T-cell (primary cell): ENCODE results near the gene RPL36A. TPM values are rescaled to one million over a fixed set of nuclear protein-coding genes. Genes with fewer than 3 reads are reported as not detected.
A peak's percentile ranks its signal among the peaks of the same experiment; 100 is the strongest.

Experiments
- ATAC-seq, 4 experiments: fragments of 200-7000 bp in 3 of 4; fragments of 150-1000 bp in 1 of 4; cut with Tn5 transposase; replicated peaks in 1 of 4; 1 replicate in 3 of 4; 2 replicates in 1 of 4; pipeline ENCODE4 v1.10.0; 2021; ENCODE audit warnings: moderate library complexity in 3 of 4, mild to moderate bottlenecking in 2 of 4, moderate number of reproducible peaks in 1 of 4
- CTCF ChIA-PET, 2 donors: fragments of 300-600 bp; sonication (Branson Sonifier 250); formaldehyde crosslinking; loops; one replicate each; lab custom pipeline; 2022; ENCODE audit warnings: antibody characterized with exemption in 2 of 2; lab: Charles Lee
- POLR2A ChIA-PET, 2 donors: fragments of 300-600 bp; sonication (Branson Sonifier 250); formaldehyde crosslinking; loops; one replicate each; lab custom pipeline; 2022; ENCODE audit warnings: antibody characterized with exemption in 2 of 2; lab: Charles Lee
- DNase-seq, 35 experiments: peaks; one replicate each; pipeline versions ENCODE4 v3.0.0 to v3.0.0-alpha.2; 2013 to 2023
- H3K27ac ChIP-seq: one replicate; pipeline ENCODE4 v1.5.1; 2013; ENCODE audit warnings: low read length
- H3K27me3 ChIP-seq, 2 experiments: replicated peaks in 1 of 2; 1 replicate in 1 of 2; 2 replicates in 1 of 2; pipeline versions ENCODE4 v1.6.1 to v1.7.0; 2013; ENCODE audit warnings: low read length in 1 of 2, mixed read lengths in 1 of 2; ENCODE audit not compliant: control insufficient read depth in 2 of 2, insufficient read depth in 2 of 2; ENCODE audit errors: extremely low read depth in 1 of 2
- H3K36me3 ChIP-seq, 2 donors: 1 replicate in 1 of 2; 2 replicates in 1 of 2; pipeline versions ENCODE4 v1.6.1 to v1.7.0; 2013; ENCODE audit warnings: low read length in 1 of 2; ENCODE audit not compliant: control insufficient read depth in 2 of 2, insufficient read depth in 1 of 2; ENCODE audit errors: extremely low read depth in 1 of 2
- H3K4me1 ChIP-seq, 2 experiments: 1 replicate in 1 of 2; 2 replicates in 1 of 2; pipeline versions ENCODE4 v1.6.1 to v1.7.0; 2013; ENCODE audit warnings: low read length in 2 of 2, mixed read lengths in 1 of 2; ENCODE audit not compliant: insufficient read depth in 2 of 2, control insufficient read depth in 1 of 2; ENCODE audit errors: extremely low read depth in 1 of 2
- H3K4me3 ChIP-seq, 2 donors: 1 replicate in 1 of 2; 2 replicates in 1 of 2; pipeline versions ENCODE4 v1.5.1 to v1.7.0; 2013; ENCODE audit warnings: mild to moderate bottlenecking in 2 of 2, low read length in 1 of 2, moderate library complexity in 1 of 2; ENCODE audit not compliant: control insufficient read depth in 1 of 2; ENCODE audit errors: extremely low read depth in 1 of 2
- H3K9me3 ChIP-seq: 2 replicates; pipeline ENCODE4 v1.7.0; 2013
- H3K27ac Mint-ChIP-seq, 2 donors: one replicate each; pipeline ENCODE4 v1.8.0; 2020 to 2021; ENCODE audit warnings: mild to moderate bottlenecking in 2 of 2, mixed read lengths in 2 of 2
- H3K27me3 Mint-ChIP-seq, 2 donors: one replicate each; pipeline ENCODE4 v1.8.0; 2021 to 2022; ENCODE audit warnings: mixed read lengths in 2 of 2
- H3K36me3 Mint-ChIP-seq: one replicate; pipeline ENCODE4 v1.8.0; 2021; ENCODE audit warnings: mixed read lengths
- H3K4me1 Mint-ChIP-seq, 3 donors: one replicate each; pipeline ENCODE4 v1.8.0; 2020 to 2022; ENCODE audit warnings: mixed read lengths in 3 of 3, mild to moderate bottlenecking in 1 of 3
- H3K4me3 Mint-ChIP-seq, 3 donors: one replicate each; pipeline ENCODE4 v1.8.0; 2020 to 2022; ENCODE audit warnings: mild to moderate bottlenecking in 3 of 3, mixed read lengths in 3 of 3, moderate library complexity in 3 of 3
- H3K9me3 Mint-ChIP-seq, 3 donors: one replicate each; pipeline ENCODE4 v1.8.0; 2020 to 2022; ENCODE audit warnings: mixed read lengths in 3 of 3
- WGBS: methylation state at CpG from one replicate; pipeline ENCODE4 v1.1.5; 2013; ENCODE audit warnings: missing lambda C conversion rate; ENCODE audit not compliant: insufficient coverage; 5-methylcytosine and 5-hydroxymethylcytosine counted together
- total RNA-seq, 35 experiments: library from RNA in 6 of 35; stranded (reverse) in 6 of 35; fragments of 120-200 nt in 1 of 35; gene quantifications; one replicate each; pipeline versions ENCODE4 v1.2.1 to v1.2.4 and lab custom pipeline; 2013 to 2026

RPL36A gene
- total RNA-seq, 5 donors from 2014 or later (not counting 1 experiment from before 2014, with no cell fraction given): 183 to 509 (median 431) TPM

GRCh38 chrX:101398694-101399093 lies 7.9 kb downstream of the RPL36A start:
- no peaks in the 10 kb centered on the region for H3K27me3 ChIP-seq
- CTCF ChIA-PET: no interaction called here
- no peaks in the 10 kb centered on the region for H3K9me3 ChIP-seq
- H3K27ac ChIP-seq: no peak overlapping the region
- no CpG with 5 or more reads among the region's 4 CpGs for whole genome bisulfite sequencing
- peaks cover 0 to 4% of the 10 kb centered on the region in 2 donors for H3K36me3 ChIP-seq
- Mint-ChIP-seq H3K9me3 (no peaks in the 10 kb centered on the region), H3K27ac (no peak overlapping the region), H3K4me3 (no peak overlapping the region), H3K36me3 (peaks cover 15% of the 10 kb centered on the region), H3K27me3 (peaks cover 0 to 5% of the 10 kb centered on the region in 2 donors), H3K4me1 (peaks cover 0 to 2% (median 1%) of the 10 kb centered on the region in 3 donors)
- ATAC-seq: no peak
- no peak for DNase-seq
- H3K4me1 ChIP-seq: no peaks in the 10 kb centered on the region
- no peak overlapping the region for H3K4me3 ChIP-seq
- POLR2A ChIA-PET: interaction anchor here in 1 of 2 donors (0.6 kb wide), 1 partner anchor 20 kb away, joined by 7 read pairs; no protein-coding TSS in a partner anchor

DNA sequence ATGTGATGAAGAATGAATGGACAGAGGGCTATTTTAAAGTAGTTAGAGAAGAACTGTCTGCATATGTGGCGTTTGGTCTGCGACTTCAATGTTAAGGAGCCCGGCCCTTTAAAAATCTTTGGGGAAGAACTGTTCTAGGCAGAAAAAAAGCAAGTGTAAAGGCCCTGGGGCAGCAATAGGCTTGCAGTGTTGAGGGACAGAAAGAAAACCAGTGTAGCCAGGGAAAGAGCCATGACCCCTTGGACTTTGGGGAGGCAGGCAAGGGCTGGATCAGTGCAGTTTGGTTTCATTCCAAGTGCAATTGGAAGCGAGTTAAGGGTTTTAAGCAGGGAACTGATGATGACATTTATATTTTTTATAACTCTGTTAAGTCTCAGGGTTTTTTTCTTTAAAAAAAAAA lies 9.0 kb downstream of the RPL36A start:
- peaks cover 0 to 5% of the 10 kb centered on the region in 2 donors for H3K27me3 Mint-ChIP-seq
- H3K9me3 Mint-ChIP-seq: no peaks in the 10 kb centered on the region
- DNase-seq (no peak), ATAC-seq (no peak)
- H3K9me3 ChIP-seq: no peaks in the 10 kb centered on the region
- CTCF ChIA-PET: interaction anchor here in 1 of 2 donors (0.6 kb wide), 1 partner anchor 53 kb away, joined by 3 read pairs; no protein-coding TSS in a partner anchor
- peaks cover 0 to 4% of the 10 kb centered on the region in 2 donors for H3K36me3 ChIP-seq
- no peak overlapping the region for H3K27ac ChIP-seq
- no CpG with 5 or more reads among the region's 4 CpGs for WGBS
- H3K4me3 ChIP-seq: no peak overlapping the region
- POLR2A ChIA-PET: no interaction called here
- H3K4me1 Mint-ChIP-seq: no peaks in the 10 kb centered on the region
- no peak overlapping the region for H3K4me3 Mint-ChIP-seq
- H3K27me3 ChIP-seq: no peaks in the 10 kb centered on the region
- H3K4me1 ChIP-seq: no peaks in the 10 kb centered on the region
- peaks cover 18% of the 10 kb centered on the region for H3K36me3 Mint-ChIP-seq
- H3K27ac Mint-ChIP-seq: no peak overlapping the region

- ChIA-PET CTCF (no interaction called here), POLR2A (interaction anchor here in 1 of 2 donors (0.6 kb wide), 1 partner anchor 747 kb away, joined by 3 read pairs; no protein-coding TSS in a partner anchor)
- Mint-ChIP-seq H3K4me3 (peak overlapping the region; percentile 77 to 97 (median 86)), H3K36me3 (peaks cover 14% of the 10 kb centered on the region), H3K27ac (peak overlapping the region; percentile 98 to 99), H3K27me3 (peaks cover 0 to 12% of the 10 kb centered on the region in 2 donors), H3K9me3 (no peaks in the 10 kb centered on the region), H3K4me1 (peaks cover 18 to 32% (median 31%) of the 10 kb centered on the region in 3 donors)
- DNase-seq (no peak), ATAC-seq (no peak)
- Histone ChIP-seq H3K27ac (peak overlapping the region; percentile 85), H3K4me3 (peak overlapping the region; percentile 64 to 77), H3K27me3 (no peaks in the 10 kb centered on the region), H3K9me3 (no peaks in the 10 kb centered on the region), H3K4me1 (peaks cover 15 to 18% of the 10 kb centered on the region in 2 experiments), H3K36me3 (peaks cover 0 to 5% of the 10 kb centered on the region in 2 donors)
- WGBS: no CpG with 5 or more reads among the region's 15 CpGs
Measured at GRCh38 chrX:101407167-101407747, 16.4 kb downstream of the RPL36A start.

DNA sequence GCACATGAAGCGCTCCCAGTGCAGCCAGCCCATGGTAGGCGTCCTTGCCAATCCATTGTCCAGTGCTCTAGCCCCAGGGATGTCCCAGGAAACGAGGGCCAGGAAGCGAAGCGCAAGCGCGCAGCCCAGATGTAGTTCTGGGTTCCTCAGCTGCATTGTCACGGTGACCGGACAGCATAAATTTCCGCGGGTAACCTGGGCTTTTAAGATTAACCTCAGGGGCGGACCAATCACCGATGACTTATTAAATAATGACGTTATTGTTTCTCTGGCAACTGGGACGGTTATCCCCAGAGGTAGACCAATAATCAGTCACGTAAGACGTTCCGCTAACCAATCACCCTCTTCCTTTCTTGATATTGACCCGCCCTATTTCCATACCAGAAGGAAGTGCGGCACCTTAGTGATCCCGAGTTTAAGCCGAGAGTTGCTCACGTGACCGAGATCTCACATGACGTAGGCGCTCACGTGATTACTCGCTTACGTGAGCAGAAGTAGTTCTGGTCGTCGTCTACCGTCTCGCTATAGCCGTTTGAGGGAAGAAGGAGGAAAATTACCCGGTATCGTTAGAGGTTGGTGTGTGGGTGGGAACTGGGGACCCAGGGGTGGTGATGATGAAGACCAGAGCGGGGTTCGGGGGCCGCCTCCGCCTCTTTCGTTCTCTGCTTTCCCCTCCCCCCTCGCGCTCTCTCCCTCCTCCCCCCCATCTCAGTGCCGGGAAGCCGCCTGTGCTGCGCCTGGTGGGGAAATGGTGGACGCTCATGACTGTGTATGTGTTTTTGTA lies 17.1 kb downstream of the RPL36A start, which contains the start of the genes GLA and HNRNPH2:
Gene GLA, minus strand, starts transcription at position 178 of the 784 bp plus-strand sequence. Its CDS starts 22 bp downstream, at position 156.
Gene HNRNPH2, plus strand, starts transcription at position 475 of the 784 bp plus-strand sequence. CDS start 3,767 bp downstream, outside the sequence.
- Histone ChIP-seq H3K27me3 (no peaks in the 10 kb centered on the region), H3K27ac (peak within 1 kb of the TSS; percentile 95), H3K4me1 (peaks cover 15 to 18% of the 10 kb centered on the region in 2 experiments), H3K4me3 (peak within 1 kb of the TSS; percentile 64 to 77), H3K9me3 (no peaks in the 10 kb centered on the region), H3K36me3 (peaks cover 0 to 12% of the 10 kb centered on the region in 2 donors)
- H3K27ac Mint-ChIP-seq: peak within 1 kb of the TSS; percentile 98 to 99
- H3K4me3 Mint-ChIP-seq: peak within 1 kb of the TSS; percentile 77 to 97 (median 86)
- DNase-seq (peak; percentile 60 to 96 (median 86)), ATAC-seq (peak; percentile 94 to 98 (median 97))
- H3K36me3 Mint-ChIP-seq: peaks cover 18% of the 10 kb centered on the region
- under 1% methylated on average over 21 of the region's 47 CpGs for WGBS
- H3K9me3 Mint-ChIP-seq: no peaks in the 10 kb centered on the region
- ChIA-PET POLR2A (interaction anchor here in 1 of 2 donors (0.6 kb wide), 1 partner anchor 746 kb away, joined by 3 read pairs; no protein-coding TSS in a partner anchor), CTCF (no interaction called here)
- peaks cover 0 to 17% of the 10 kb centered on the region in 2 donors for H3K27me3 Mint-ChIP-seq
- peaks cover 25 to 39% (median 38%) of the 10 kb centered on the region in 3 donors for H3K4me1 Mint-ChIP-seq

DNA sequence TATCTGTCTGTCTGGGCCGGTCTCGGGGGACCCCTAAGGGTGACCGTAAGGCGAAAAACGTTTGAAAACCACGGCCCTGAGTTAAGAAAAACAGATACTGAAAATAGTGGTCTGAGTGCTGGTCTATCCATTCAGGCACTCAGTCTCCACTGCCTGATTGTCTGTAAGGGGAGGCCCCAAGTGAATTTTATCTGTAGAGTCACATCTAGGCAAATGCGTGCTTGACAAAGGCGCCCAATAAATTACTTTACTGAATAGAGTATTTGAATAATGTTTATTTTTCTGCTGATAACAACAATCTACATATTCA lies 17.7 kb downstream of the RPL36A start:
- Mint-ChIP-seq H3K27ac (peak overlapping the region; percentile 98 to 99), H3K9me3 (no peaks in the 10 kb centered on the region), H3K27me3 (peaks cover 0 to 17% of the 10 kb centered on the region in 2 donors), H3K4me3 (peak overlapping the region; percentile 77 to 97 (median 86)), H3K36me3 (peaks cover 19% of the 10 kb centered on the region), H3K4me1 (peaks cover 28 to 41% (median 41%) of the 10 kb centered on the region in 3 donors)
- no peaks in the 10 kb centered on the region for H3K27me3 ChIP-seq
- H3K4me1 ChIP-seq: peaks cover 15 to 18% of the 10 kb centered on the region in 2 experiments
- peaks cover 0 to 14% of the 10 kb centered on the region in 2 donors for H3K36me3 ChIP-seq
- no peaks in the 10 kb centered on the region for H3K9me3 ChIP-seq
- POLR2A ChIA-PET: no interaction called here
- no peak for DNase-seq
- ATAC-seq: peak in 2 of 4 experiments; percentile 9 to 14
- peak overlapping the region; percentile 95 for H3K27ac ChIP-seq
- H3K4me3 ChIP-seq: peak overlapping the region; percentile 64 to 77
- 0% methylated on average over 6 of the region's 8 CpGs for WGBS
- CTCF ChIA-PET: no interaction called here

DNA sequence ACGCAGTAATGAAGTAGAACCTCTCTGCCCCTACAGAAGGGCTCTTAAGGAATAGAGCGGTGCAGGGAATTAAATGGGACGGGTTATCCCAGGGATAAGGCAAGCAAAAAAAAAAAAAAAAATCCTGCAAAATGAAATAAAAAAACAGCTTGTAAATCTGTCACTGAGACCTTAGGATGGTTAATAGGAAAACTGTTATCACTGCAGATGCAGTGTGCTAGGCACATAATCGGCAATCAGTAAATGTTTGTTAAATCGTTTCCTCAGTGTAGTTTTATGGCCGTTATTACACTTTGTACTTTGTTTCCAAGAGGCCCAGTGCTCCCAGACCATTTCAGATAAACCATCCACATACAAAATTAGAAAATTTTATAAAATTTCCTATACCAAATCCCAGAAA lies 18.2 kb downstream of the RPL36A start:
- Mint-ChIP-seq H3K9me3 (no peaks in the 10 kb centered on the region), H3K36me3 (peaks cover 17% of the 10 kb centered on the region), H3K27ac (peak overlapping the region in 1 of 2 donors; percentile 98), H3K27me3 (peaks cover 0 to 17% of the 10 kb centered on the region in 2 donors), H3K4me3 (peak overlapping the region; percentile 77 to 97 (median 86)), H3K4me1 (peaks cover 28 to 44% (median 43%) of the 10 kb centered on the region in 3 donors)
- POLR2A ChIA-PET: no interaction called here
- no CpG with 5 or more reads among the region's 6 CpGs for WGBS
- peaks cover 0 to 14% of the 10 kb centered on the region in 2 donors for H3K36me3 ChIP-seq
- peak overlapping the region; percentile 95 for H3K27ac ChIP-seq
- no peaks in the 10 kb centered on the region for H3K27me3 ChIP-seq
- no peak for DNase-seq
- no peak for ATAC-seq
- peak overlapping the region; percentile 64 to 77 for H3K4me3 ChIP-seq
- no peaks in the 10 kb centered on the region for H3K9me3 ChIP-seq
- CTCF ChIA-PET: no interaction called here
- H3K4me1 ChIP-seq: peaks cover 15 to 18% of the 10 kb centered on the region in 2 experiments
